ENCODE measurements around the gene SEZ6L2.

SEZ6L2 gene

GRCh38 chr16:29842732-29843346, 56.5 kb downstream of the SEZ6L2 start:
- TF ChIP-seq CTCF (IDR thresholded peaks at IDR 0.05; ENCODE audit: low read depth, low read length, missing control alignments) = peak; percentile 16
- DNase-seq (ENCODE audit: low read depth) = no peak
- no peak overlapping the region for H3K4me3 ChIP-seq (ENCODE audit: low read depth, low read length)

- H3K4me3 ChIP-seq (ENCODE audit: low read depth, low read length) = no peak overlapping the region
- no peak for TF ChIP-seq CTCF (IDR thresholded peaks at IDR 0.05; ENCODE audit: low read depth, low read length, missing control alignments)
- no peak for DNase-seq (ENCODE audit: low read depth)
These were observed 57.7 kb downstream of the SEZ6L2 start for GRCh38 chr16:29841631-29842030.

- DNase-seq (ENCODE audit: low read depth) = no peak
- no peak for TF ChIP-seq CTCF (IDR thresholded peaks at IDR 0.05; ENCODE audit: low read depth, low read length, missing control alignments)
- no peak overlapping the region for H3K4me3 ChIP-seq (ENCODE audit: low read depth, low read length)
These were observed 59.1 kb downstream of the SEZ6L2 start for GRCh38 chr16:29840240-29840639.

- no peak for TF ChIP-seq CTCF (IDR thresholded peaks at IDR 0.05; ENCODE audit: low read depth, low read length, missing control alignments)
- no peak for DNase-seq (ENCODE audit: low read depth)
- H3K4me3 ChIP-seq (ENCODE audit: low read depth, low read length) = no peak overlapping the region
These were observed 59.5 kb downstream of the SEZ6L2 start for GRCh38 chr16:29839822-29840221.

- no peak overlapping the region for H3K4me3 ChIP-seq (ENCODE audit: low read depth, low read length)
- no peak for DNase-seq (ENCODE audit: low read depth)
- TF ChIP-seq CTCF (IDR thresholded peaks at IDR 0.05; ENCODE audit: low read depth, low read length, missing control alignments) = no peak
These were observed 61.5 kb downstream of the SEZ6L2 start for GRCh38 chr16:29837841-29838240.

- DNase-seq (ENCODE audit: low read depth) = no peak
- no peak for TF ChIP-seq CTCF (IDR thresholded peaks at IDR 0.05; ENCODE audit: low read depth, low read length, missing control alignments)
- no peak overlapping the region for H3K4me3 ChIP-seq (ENCODE audit: low read depth, low read length)
These were observed 62.7 kb downstream of the SEZ6L2 start for GRCh38 chr16:29836623-29837022.

GRCh38 chr16:29835926-29836325, 63.4 kb downstream of the SEZ6L2 start:
- H3K4me3 ChIP-seq (ENCODE audit: low read depth, low read length) = no peak overlapping the region

More at GRCh38 chr16:29835926-29836325, 63.4 kb downstream of the SEZ6L2 start:
- no peak for DNase-seq (ENCODE audit: low read depth)
- TF ChIP-seq CTCF (IDR thresholded peaks at IDR 0.05; ENCODE audit: low read depth, low read length, missing control alignments) = no peak
